Skin epidermis (tissue), 12 donors: ENCODE measurements around the gene THSD1.
"Not testable (repeated sequence)": the region's sequence is repeated elsewhere in the genome, so short reads cannot be mapped to it uniquely, and the experiment has no call there.

ENCODE experiments used
- H3K27ac ChIP-seq, 21 experiments: fragments of 200-600 bp; sonication (generic) in 11 of 21; one replicate each; pipeline ENCODE4 v1.5.0; 2020; ENCODE audit warnings: mild to moderate bottlenecking in 3 of 21, inconsistent platforms in 2 of 21, moderate library complexity in 2 of 21
- H3K4me3 ChIP-seq, 7 experiments: fragments of 200-600 bp; sonication (generic) in 2 of 7; one replicate each; pipeline ENCODE4 v1.5.0; 2020; ENCODE audit warnings: inconsistent platforms in 2 of 7, mild to moderate bottlenecking in 2 of 7, moderate library complexity in 1 of 7

THSD1 gene

DNA sequence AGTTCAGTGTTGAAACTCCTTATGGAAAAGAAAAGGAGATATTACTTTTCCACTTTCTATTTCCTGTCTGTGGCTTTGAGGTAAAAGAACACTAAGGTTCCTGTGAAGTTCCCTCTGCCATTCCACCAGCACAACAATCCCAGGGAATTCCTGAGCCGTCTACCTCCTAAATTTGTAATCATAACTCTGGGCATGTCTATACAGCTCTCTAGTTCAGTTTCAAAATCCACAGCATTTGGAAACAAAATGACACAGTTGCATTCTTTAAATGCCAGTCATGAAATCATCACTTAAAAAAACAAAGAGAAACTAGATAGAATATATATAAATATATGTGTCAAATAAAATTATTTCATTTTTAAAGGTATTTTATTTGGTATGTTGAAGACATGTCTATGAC, 9.0 kb upstream of the THSD1 start:
- Histone ChIP-seq H3K27ac (peak overlapping the region in 16 of 21 experiments; percentile 33 to 80 (median 68)), H3K4me3 (no peak overlapping the region)

- peak overlapping the region in 18 of 21 experiments; percentile 33 to 80 (median 68) for H3K27ac ChIP-seq
- no peak overlapping the region for H3K4me3 ChIP-seq
These were observed 8.1 kb upstream of the THSD1 start for GRCh38 chr13:52414051-52414450.

DNA sequence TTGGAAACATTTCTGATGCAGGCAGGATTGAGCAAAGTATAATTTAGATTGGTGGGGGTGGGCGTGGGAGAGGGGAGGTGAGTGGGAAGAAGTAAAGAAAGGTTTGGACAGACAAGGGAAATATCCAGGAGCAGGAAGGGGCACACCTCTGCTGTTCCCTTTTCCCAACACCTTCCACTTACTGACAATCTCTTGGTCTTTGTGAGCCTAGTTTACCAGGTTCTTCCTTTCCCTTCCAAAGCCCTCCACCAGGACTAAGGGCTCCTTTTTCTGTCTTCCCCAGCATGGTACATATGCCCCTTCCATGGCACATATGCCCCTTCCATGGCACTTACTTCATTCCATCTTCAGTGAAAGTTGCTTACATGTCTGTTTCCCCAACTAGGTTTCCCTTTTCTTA, 6.2 kb upstream of the THSD1 start:
- H3K4me3 ChIP-seq, result no peak overlapping the region
- peak overlapping the region in 10 of 21 experiments; percentile 1 to 69 (median 15) for H3K27ac ChIP-seq

- Histone ChIP-seq H3K4me3 (no peak overlapping the region), H3K27ac (peak overlapping the region in 8 of 21 experiments; percentile 1 to 69 (median 10))
These were observed 5.7 kb upstream of the THSD1 start for GRCh38 chr13:52411629-52412028.

- H3K4me3 ChIP-seq, H3K27ac ChIP-seq: not testable (repeated sequence)
These were observed 2.2 kb upstream of the THSD1 start for GRCh38 chr13:52408071-52408658.

DNA sequence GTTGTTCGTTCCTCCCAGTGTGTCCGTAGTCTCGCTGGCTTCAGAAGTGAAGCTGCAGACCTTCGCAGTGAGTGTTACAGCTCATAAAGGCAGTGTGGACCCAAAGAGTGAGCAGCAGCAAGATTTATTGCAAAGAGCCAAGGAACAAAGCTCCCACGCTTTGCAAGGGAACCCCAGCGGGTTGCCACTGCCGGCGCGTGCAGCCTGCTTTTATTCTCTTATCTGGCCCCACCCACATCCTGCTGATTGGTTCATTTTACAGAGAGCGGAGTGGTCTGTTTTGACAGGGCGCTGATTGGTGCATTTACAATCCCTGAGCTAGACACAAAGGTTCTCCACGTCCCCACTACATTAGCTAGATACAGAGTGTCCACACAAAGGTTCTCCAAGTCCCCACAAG, 1.5 kb upstream of the THSD1 start:
- not testable (repeated sequence) for H3K27ac ChIP-seq, H3K4me3 ChIP-seq

DNA sequence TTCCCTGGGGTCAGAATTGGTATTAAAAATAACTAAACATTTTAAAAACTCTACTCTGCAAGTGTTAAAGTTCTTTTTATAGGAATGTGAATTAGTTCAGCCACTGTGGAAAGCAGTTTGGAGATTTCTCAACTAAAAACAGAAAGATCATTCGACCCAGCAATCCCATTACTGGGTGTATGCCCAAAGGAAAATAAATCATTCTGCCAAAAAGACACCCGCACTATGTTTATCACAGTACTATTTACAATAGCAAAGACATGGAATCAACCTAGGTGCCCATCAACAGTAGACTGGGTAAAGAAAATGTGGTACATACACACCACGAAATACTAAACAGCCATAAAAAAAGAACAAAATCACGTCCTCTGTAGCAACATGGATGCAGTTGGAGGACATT, 657 bp upstream of the THSD1 start:
- H3K4me3 ChIP-seq, result peak overlapping the region in 1 of 7 experiments; percentile 62
- H3K27ac ChIP-seq, result peak overlapping the region in 11 of 21 experiments; percentile 4 to 82 (median 69)

- H3K27ac ChIP-seq, result peak overlapping the region in 17 of 21 experiments; percentile 4 to 82 (median 63)
- peak overlapping the region; percentile 33 to 62 (median 53) for H3K4me3 ChIP-seq
These were observed 604 bp downstream of the THSD1 start for GRCh38 chr13:52405369-52405766.

DNA sequence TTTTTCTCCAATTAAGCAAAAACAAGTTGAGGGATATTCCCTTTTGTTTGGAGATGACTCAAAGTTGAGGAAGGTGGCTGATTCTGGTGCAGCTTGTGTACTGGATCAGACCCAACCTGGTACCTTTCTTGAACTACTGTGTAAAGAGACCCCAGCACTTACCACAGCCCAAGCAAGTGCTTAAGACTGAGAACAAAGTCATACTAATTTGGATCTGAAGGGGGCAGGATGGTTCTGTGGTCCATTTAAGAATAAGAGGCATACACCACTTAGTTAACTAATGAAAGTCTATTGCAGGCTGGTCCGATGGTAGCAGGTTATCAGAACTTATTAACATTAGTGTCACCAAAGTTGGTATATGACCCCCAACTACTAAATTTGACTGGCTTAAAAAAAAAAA, 6.3 kb downstream of the THSD1 start:
- Histone ChIP-seq H3K27ac (no peak overlapping the region), H3K4me3 (no peak overlapping the region)

GRCh38 chr13:52399046-52399445, 6.9 kb downstream of the THSD1 start:
- H3K4me3 ChIP-seq, result no peak overlapping the region
- no peak overlapping the region for H3K27ac ChIP-seq

DNA sequence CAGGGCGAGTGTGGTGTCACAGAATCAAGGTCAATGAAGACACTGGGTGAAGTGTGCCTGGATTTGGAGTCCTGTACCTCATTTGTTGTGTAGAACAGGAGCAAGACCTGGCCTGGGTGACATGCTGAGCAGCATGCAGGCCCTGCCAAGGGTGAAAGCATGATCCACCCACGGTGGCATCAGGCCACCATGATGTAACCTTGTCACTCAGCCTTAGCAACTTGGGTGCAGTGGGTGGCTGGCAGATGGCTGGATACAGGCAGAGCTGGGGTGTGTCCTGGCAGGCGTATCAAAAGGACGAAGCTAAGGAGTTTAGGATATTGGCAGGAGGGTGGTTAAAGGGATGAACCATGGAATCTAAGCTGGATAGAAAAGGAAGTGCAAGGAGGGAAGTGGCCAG, 10.3 kb downstream of the THSD1 start:
- Histone ChIP-seq H3K4me3 (no peak overlapping the region), H3K27ac (no peak overlapping the region)

DNA sequence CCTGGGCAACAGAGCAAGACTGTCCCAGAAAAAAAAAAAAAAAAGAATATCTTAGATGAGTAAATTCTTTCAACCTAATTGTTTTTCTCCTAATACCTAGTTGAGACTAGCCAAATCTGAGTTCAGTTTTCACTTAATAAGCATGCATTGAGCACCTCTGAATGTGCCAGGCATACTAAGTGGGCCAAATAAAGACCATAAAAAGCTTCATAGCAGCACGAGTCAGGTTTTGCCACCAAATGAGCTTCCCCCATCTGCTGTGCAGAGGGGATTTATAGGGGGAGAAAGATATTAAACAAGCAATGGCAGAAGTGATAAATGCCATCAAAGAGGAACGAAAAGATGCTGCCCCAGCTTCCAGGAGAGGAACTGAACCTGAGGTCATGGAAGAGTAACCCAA, 11.4 kb downstream of the THSD1 start:
- Histone ChIP-seq H3K4me3 (no peak overlapping the region), H3K27ac (no peak overlapping the region)

DNA sequence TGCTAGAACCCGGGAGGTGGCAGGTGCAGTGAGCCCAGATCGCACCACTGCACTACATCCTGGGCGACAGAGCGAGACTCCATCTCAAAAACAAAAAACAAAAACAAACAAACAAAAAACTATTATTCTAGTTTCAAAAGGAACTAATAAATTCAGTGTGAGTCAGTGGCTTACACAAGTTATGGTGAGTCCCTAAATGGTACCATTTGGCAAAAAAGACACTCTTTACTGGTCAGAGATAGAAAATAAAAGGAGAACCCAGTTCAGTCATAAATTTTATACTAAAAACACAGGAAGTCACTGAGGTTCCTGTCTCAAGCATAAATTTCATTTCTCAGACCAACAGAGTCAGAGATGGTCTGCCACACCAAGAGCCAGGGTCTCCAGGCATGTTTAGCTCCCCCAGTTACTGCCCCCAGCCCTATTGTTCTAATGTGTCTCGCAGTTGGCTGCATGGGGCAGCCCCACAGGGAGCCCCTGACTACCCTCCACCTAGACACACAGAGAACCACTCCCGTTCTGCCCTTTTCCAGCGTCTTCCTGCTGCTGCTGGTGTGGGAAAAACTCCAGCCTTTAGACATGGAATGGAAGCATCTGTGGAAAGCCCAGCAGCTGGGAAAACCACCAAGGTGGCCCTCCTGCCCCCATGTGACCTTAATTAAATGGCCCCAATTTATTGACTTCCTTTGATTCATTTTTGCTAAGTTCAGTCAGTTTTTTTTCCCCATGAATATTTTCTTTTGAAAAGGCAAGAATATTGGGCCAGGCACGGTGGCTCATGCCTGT, 12.2 kb downstream of the THSD1 start:
- Histone ChIP-seq H3K4me3 (no peak overlapping the region), H3K27ac (no peak overlapping the region)

DNA sequence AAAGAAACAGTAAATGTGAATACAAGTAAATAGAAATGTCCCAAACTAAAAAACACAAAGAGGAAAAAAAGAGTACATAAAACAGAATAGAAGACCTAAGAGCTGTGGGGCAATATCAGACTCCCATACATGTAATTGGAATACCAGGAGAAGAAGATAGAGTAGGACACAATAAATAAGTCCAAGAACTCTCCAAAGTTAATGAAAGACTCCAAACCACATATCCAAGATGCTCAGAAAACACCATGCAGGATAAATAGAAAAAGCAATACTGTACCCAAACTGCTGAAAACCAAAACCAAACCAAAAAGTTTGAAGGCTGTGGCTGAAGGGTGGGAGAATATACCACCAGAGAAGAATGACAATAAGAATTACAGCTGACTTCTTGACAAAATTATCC, 18.3 kb downstream of the THSD1 start:
- Histone ChIP-seq H3K4me3 (no peak overlapping the region), H3K27ac (no peak overlapping the region)

DNA sequence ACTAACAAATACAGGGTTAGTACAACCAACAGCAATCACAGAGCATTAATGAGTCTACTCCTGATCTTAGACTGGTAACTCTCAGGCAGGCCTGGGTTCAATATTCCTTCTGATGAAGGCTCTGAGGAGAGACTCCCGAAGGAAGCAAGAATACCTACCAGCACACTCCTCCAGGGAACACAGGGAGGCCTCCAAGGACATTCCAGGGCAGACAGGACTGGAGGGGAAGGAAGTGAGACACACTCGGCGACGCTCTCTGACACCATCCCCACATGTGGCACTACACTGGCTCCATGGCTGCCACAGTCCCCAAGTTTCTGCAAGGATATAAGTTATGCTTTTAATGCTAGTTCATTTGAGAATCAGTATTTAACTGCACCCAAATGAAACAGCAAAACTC, 20.1 kb downstream of the THSD1 start:
- H3K27ac ChIP-seq, result no peak overlapping the region

GRCh38 chr13:52383366-52383765, 22.6 kb downstream of the THSD1 start:
- H3K27ac ChIP-seq, result no peak overlapping the region
- no peak overlapping the region for H3K4me3 ChIP-seq

More for the DNA sequence above, 20.1 kb downstream of the THSD1 start:
- no peak overlapping the region for H3K4me3 ChIP-seq

- H3K27ac ChIP-seq, result no peak overlapping the region
- H3K4me3 ChIP-seq, result no peak overlapping the region
These were observed 27.7 kb downstream of the THSD1 start for GRCh38 chr13:52378312-52378711.

DNA sequence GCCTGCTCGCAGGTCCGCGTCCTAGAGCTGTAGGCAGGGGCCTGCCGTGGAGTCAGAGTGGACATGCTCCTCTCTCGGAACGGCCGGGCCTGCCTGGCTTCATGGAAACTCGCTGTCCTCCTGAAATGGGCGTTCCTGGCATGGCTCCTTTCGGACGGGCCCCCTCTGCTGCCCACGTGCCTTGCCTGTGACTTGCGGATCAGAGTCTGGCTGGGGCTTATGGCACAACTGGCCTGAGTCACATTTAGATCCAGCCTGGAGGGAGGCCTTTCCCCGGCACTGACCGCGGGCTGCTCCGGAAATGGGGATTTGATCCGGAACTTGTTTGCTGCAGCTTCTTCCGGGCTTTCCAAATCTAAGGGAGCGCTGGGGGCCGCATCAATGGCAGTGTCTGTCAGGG, 28.1 kb downstream of the THSD1 start:
- H3K4me3 ChIP-seq, result no peak overlapping the region
- H3K27ac ChIP-seq, result no peak overlapping the region

DNA sequence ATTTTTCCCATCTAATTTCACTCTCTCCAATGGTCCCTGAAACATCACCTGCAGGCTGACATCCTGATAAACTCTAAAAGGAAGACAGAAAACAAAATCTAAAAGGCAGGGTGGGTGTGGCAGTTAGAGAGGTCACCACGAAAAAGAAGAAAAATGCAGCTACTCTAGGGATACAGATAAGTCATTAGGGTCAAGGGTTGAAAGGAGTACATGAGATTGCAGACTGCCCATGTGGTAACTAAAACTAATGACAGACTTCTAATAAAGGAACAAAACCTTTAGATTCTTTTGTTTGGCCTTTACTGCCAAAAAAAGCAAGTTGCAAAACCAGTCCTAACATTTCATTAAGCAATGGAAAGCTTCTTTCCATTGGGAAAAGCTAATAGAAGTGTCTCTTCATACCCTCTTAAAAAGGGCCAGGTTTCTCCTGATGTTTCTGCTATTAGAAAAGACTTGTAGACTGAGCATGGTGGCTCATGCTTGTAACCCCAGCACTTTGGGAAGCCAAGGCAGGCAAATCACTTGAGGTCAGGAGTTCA, 31.0 kb downstream of the THSD1 start:
- H3K27ac ChIP-seq, result no peak overlapping the region
- H3K4me3 ChIP-seq, result no peak overlapping the region

DNA sequence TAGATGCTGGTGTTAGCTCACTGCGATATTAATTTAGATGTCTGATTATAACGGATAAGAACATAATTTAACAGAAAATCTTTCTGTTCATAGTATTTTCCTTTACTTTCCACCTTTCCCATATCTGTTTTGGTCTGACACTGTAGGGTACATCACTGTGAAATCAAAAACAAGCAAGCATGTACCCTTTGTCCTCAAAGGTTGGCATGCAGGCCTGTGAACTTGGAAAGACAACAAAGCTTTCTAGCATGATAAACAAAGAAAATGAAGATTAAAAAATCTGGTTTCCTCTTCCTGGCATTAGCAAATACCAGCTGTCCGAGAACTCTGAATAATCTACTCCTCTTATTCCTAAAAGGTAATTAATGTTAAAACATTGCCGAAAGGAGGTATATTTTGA, 31.6 kb downstream of the THSD1 start:
- no peak overlapping the region for H3K4me3 ChIP-seq
- H3K27ac ChIP-seq, result no peak overlapping the region

- not testable (repeated sequence) for H3K27ac ChIP-seq, H3K4me3 ChIP-seq
These were observed 32.7 kb downstream of the THSD1 start for GRCh38 chr13:52373277-52373676.
